Endodermal cell (in vitro differentiated cells): Measurements from ENCODE around the gene SELENOW. TPM values are rescaled to one million over a fixed set of nuclear protein-coding genes. Genes with fewer than 3 reads are reported as not detected.
A peak's percentile ranks its signal among the peaks of the same experiment; 100 is the strongest.
"Not testable (repeated sequence)": the region's sequence is repeated elsewhere in the genome, so short reads cannot be mapped to it uniquely, and the experiment has no call there.

ENCODE experiments used
- DNase-seq: peaks from one replicate; pipeline ENCODE4 v3.0.0-alpha.2; 2017
- H3K27ac ChIP-seq: 2 replicates; pipeline ENCODE4 v1.5.1; 2013; ENCODE audit warnings: mild to moderate bottlenecking, low read depth, low read length, moderate library complexity
- H3K27me3 ChIP-seq: 2 replicates; pipeline ENCODE4 v1.6.1; 2013; ENCODE audit warnings: mild to moderate bottlenecking, low read length, moderate library complexity; ENCODE audit not compliant: insufficient read depth, control insufficient read depth, poor library complexity, severe bottlenecking
- H3K36me3 ChIP-seq: 2 replicates; pipeline ENCODE4 v1.7.0; 2013; ENCODE audit warnings: mild to moderate bottlenecking, low read length, moderate library complexity; ENCODE audit not compliant: control insufficient read depth, insufficient read depth
- H3K4me1 ChIP-seq: one replicate; pipeline ENCODE4 v1.7.0; 2013; ENCODE audit warnings: low read length; ENCODE audit not compliant: control insufficient read depth, insufficient read depth
- H3K4me3 ChIP-seq: 2 replicates; pipeline ENCODE4 v1.5.1; 2013; ENCODE audit warnings: mild to moderate bottlenecking, low read length, moderate library complexity
- H3K9ac ChIP-seq: 2 replicates; pipeline ENCODE4 v1.6.1; 2013; ENCODE audit warnings: mild to moderate bottlenecking, low read length, moderate library complexity; ENCODE audit not compliant: poor library complexity, severe bottlenecking; ENCODE audit errors: extremely low read depth
- H3K9me3 ChIP-seq: 2 replicates; pipeline ENCODE4 v1.6.1; 2013; ENCODE audit warnings: mild to moderate bottlenecking, low read length, moderate library complexity; ENCODE audit not compliant: control insufficient read depth
- H3K27ac Mint-ChIP-seq: 2 replicates; pipeline ENCODE4 v1.8.0; 2020; ENCODE audit warnings: mixed read lengths
- H3K27me3 Mint-ChIP-seq: 2 replicates; pipeline ENCODE4 v1.8.0; 2021; ENCODE audit warnings: mild to moderate bottlenecking, mixed read lengths; ENCODE audit not compliant: insufficient read depth
- H3K36me3 Mint-ChIP-seq: 2 replicates; pipeline ENCODE4 v1.8.0; 2020; ENCODE audit warnings: low read depth, mixed read lengths
- H3K4me1 Mint-ChIP-seq: 2 replicates; pipeline ENCODE4 v1.8.0; 2020; ENCODE audit warnings: mixed read lengths
- H3K4me3 Mint-ChIP-seq: 2 replicates; pipeline ENCODE4 v1.8.0; 2020; ENCODE audit warnings: mild to moderate bottlenecking, moderate library complexity, mixed read lengths
- H3K9me3 Mint-ChIP-seq: 2 replicates; pipeline ENCODE4 v1.8.0; 2020; ENCODE audit warnings: mild to moderate bottlenecking, mixed read lengths
- WGBS, 2 experiments: methylation state at CpG; one replicate each; pipeline versions ENCODE4 v1.1.5 to v1.1.7; 2013; ENCODE audit warnings: missing lambda C conversion rate in 2 of 2, mixed read lengths in 1 of 2; ENCODE audit not compliant: insufficient coverage in 1 of 2, insufficient read length in 1 of 2; 5-methylcytosine and 5-hydroxymethylcytosine counted together
- total RNA-seq, 2 donors: library from RNA; stranded (reverse); fragmentation: NEBNext Ultra II Directional in 1 of 2; extraction: Animal tissue kit (Norgen Biotek cat#: 25700) in 1 of 2; gene quantifications; 2 replicates in 1 of 2; 3 replicates in 1 of 2; pipeline ENCODE4 v1.2.1, GENCODE V29; 2021
- TF ChIP-seq, protein P1 (sequence below): fragments of 200-600 bp; sonication (generic); conservative IDR thresholded peaks from 2 replicates; pipeline ENCODE4 v1.5.0; 2021; ENCODE audit warnings: antibody characterized with exemption, mild to moderate bottlenecking

Gene SELENOW
- total RNA-seq, 2 donors from 2014 or later = 404 to 410 TPM

DNA sequence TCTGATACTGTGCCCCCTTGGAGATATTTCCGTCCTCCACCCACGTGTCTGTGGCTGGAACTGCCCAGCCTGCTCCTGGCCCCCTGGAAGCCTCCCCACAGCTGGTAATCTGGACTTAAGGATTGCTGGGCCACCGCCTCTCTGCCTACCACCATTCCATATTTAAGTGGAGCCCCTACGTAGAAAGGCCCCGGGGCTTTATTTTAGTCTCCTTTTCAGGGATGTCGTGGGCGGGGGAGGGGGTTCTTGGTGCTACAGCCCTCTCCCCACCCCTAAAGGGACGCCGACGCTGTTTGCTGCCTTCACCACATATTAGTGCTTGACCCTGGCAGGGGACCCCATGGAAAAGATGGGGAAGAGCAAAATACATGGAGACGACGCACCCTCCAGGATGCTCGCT is 35.9 kb upstream of the SELENOW start:
- 51 to 77% methylated on average over 5 to 11 of the region's 13 CpGs for WGBS, 2 experiments
- H3K4me1 ChIP-seq = no peaks in the 10 kb centered on the region
- H3K36me3 Mint-ChIP-seq = peaks cover 9% of the 10 kb centered on the region
- H3K27me3 ChIP-seq = no peaks in the 10 kb centered on the region
- H3K4me1 Mint-ChIP-seq = no peaks in the 10 kb centered on the region
- DNase-seq = no peak
- H3K27me3 Mint-ChIP-seq = peaks cover 3% of the 10 kb centered on the region
- no peaks in the 10 kb centered on the region for H3K9me3 ChIP-seq
- H3K36me3 ChIP-seq = peaks cover 10% of the 10 kb centered on the region
- H3K4me3 ChIP-seq = no peak overlapping the region
- TF ChIP-seq, protein P1, sequence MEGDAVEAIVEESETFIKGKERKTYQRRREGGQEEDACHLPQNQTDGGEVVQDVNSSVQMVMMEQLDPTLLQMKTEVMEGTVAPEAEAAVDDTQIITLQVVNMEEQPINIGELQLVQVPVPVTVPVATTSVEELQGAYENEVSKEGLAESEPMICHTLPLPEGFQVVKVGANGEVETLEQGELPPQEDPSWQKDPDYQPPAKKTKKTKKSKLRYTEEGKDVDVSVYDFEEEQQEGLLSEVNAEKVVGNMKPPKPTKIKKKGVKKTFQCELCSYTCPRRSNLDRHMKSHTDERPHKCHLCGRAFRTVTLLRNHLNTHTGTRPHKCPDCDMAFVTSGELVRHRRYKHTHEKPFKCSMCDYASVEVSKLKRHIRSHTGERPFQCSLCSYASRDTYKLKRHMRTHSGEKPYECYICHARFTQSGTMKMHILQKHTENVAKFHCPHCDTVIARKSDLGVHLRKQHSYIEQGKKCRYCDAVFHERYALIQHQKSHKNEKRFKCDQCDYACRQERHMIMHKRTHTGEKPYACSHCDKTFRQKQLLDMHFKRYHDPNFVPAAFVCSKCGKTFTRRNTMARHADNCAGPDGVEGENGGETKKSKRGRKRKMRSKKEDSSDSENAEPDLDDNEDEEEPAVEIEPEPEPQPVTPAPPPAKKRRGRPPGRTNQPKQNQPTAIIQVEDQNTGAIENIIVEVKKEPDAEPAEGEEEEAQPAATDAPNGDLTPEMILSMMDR = no peak
- no peaks in the 10 kb centered on the region for H3K9me3 Mint-ChIP-seq
- H3K4me3 Mint-ChIP-seq = peak overlapping the region; percentile 53
- H3K9ac ChIP-seq = no peak overlapping the region
- H3K27ac ChIP-seq = no peak overlapping the region
- no peak overlapping the region for H3K27ac Mint-ChIP-seq

DNA sequence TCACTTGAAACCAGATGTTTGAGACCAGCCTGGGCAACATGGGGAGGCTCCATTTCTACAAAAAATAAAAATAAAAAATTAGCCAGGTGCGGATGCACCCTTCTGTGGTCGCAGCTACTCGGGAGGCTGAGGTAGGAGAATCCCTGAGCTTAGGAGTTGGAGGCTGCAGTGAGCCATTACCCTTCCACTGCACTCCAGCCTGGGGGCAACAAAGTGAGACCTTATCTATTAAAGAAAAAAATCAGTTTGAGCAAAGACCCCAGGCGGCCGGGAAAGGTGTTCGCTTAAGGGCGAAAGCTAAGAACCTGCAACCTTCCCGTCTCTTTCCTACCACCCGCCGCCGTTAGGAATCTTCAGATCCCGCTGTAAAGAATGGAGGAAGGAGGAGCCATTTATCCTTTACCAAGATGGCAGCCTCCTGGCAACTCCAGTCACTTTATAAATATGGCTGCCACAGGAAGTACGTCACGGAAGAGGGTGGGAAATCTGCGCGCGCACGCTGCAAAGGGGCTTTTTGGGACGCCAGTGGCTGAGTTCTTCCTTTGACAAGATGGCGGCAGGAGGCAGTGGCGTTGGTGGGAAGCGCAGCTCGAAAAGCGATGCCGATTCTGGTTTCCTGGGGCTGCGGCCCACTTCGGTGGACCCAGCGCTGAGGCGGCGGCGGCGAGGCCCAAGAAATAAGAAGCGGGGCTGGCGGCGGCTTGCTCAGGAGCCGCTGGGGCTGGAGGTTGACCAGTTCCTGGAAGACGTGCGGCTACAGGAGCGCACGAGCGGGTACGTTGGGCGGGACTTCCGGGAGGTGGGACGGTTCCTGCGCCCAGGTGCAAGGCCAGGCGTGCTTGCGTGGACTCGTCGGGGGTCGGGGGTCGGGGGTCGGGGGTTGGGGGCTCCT is 33.2 kb upstream of the SELENOW start, which contains the start of gene NOP53:
Gene NOP53 (plus strand): TSS at position 537 of the 892 bp plus-strand sequence. CDS start 14 bp downstream, at position 551.
- WGBS, 2 experiments = 3 to 4% methylated on average over 19 to 50 of the region's 53 CpGs
- DNase-seq = peak; percentile 99

GRCh38 chr19:47746129-47746528 is 32.4 kb upstream of the SELENOW start:
- peaks cover 30% of the 10 kb centered on the region for H3K36me3 Mint-ChIP-seq
- not testable (repeated sequence) for H3K4me1 ChIP-seq, DNase-seq, H3K27me3 ChIP-seq, H3K9me3 ChIP-seq, H3K27me3 Mint-ChIP-seq, H3K27ac Mint-ChIP-seq, H3K27ac ChIP-seq, H3K4me1 Mint-ChIP-seq, H3K9me3 Mint-ChIP-seq
- WGBS, 2 experiments = 74 to 81% methylated on average over 6 to 17 of the region's 17 CpGs
- H3K4me3 ChIP-seq = peak overlapping the region; percentile 80
- peak overlapping the region; percentile 90 for H3K9ac ChIP-seq
- peak overlapping the region; percentile 97 for H3K4me3 Mint-ChIP-seq
- peaks cover 43% of the 10 kb centered on the region for H3K36me3 ChIP-seq

More for the DNA sequence above, 33.2 kb upstream of the SELENOW start, which contains the start of gene NOP53:
- H3K4me3 Mint-ChIP-seq = peak within 1 kb of the TSS; percentile 97
- no peaks in the 10 kb centered on the region for H3K9me3 Mint-ChIP-seq
- H3K27me3 Mint-ChIP-seq = no peaks in the 10 kb centered on the region
- Histone ChIP-seq H3K27ac (peak within 1 kb of the TSS; percentile 85), H3K36me3 (peaks cover 34% of the 10 kb centered on the region), H3K27me3 (no peaks in the 10 kb centered on the region), H3K4me1 (no peaks in the 10 kb centered on the region), H3K9ac (peak within 1 kb of the TSS; percentile 90), H3K9me3 (no peaks in the 10 kb centered on the region), H3K4me3 (peak within 1 kb of the TSS; percentile 80)
- TF ChIP-seq, protein P1 = no peak
- H3K27ac Mint-ChIP-seq = peak within 1 kb of the TSS; percentile 100
- no peaks in the 10 kb centered on the region for H3K4me1 Mint-ChIP-seq
- peaks cover 23% of the 10 kb centered on the region for H3K36me3 Mint-ChIP-seq
